Articular chondrocyte of knee joint (primary cell): ENCODE results near the gene OR2L2. TPM values are rescaled to one million over a fixed set of nuclear protein-coding genes. Genes with fewer than 3 reads are reported as not detected.

Source experiments
- small RNA-seq: library from RNA; depleted of rRNA; stranded (forward); fragments of <200 nt; gene quantifications from one replicate; pipeline ENCODE3, GENCODE V24; 2012
- total RNA-seq: library from RNA; depleted of rRNA; stranded (reverse); fragments of >200 nt; gene quantifications from 2 replicates; pipeline ENCODE4 v1.2.3, GENCODE V29; 2012

Gene OR2L2
- total RNA-seq, result under 0.01 TPM in 2 replicates

GRCh38 chr1:248029770-248030169 lies at the start of gene OR2L2:
OR2L2 (plus strand) TSS chr1:248030070; CDS start chr1:248038268, 8,198 bp downstream.

GRCh38 chr1:248013229-248013710 lies 16.6 kb upstream of the OR2L2 start, which contains the start of gene OR2L5:
OR2L5 (plus strand) TSS chr1:248013660; CDS start chr1:248021948, 8,288 bp downstream.

GRCh38 chr1:248046536-248046935 lies 16.7 kb downstream of the OR2L2 start, which contains the start of gene OR2L3:
OR2L3 (plus strand) TSS chr1:248046836; CDS start chr1:248060682, 13,846 bp downstream.

Small RNA genes lying within 50 kb of the gene (small RNA-seq; reads per million reads assigned to genes)
- not detected for gene RF00019

Other genes starting within 250 kb of the OR2L2 start
- gene OR14A16, start 206.0 kb upstream of the OR2L2 start, total RNA-seq, result not detected in 2 replicates
- gene OR11L1, start 188.2 kb upstream of the OR2L2 start, total RNA-seq, result not detected in 2 replicates
- 0.43 and 0.65 TPM in 2 replicates for gene TRIM58, start 172.9 kb upstream of the OR2L2 start, total RNA-seq
- gene OR2W3, start 134.5 kb upstream of the OR2L2 start, total RNA-seq, result 0.11 and 0.39 TPM in 2 replicates
- not detected in 2 replicates for gene OR2T8, start 109.8 kb upstream of the OR2L2 start, total RNA-seq
- gene OR2AJ1, start 105.2 kb upstream of the OR2L2 start, total RNA-seq, result not detected in 2 replicates
- gene OR2L8, start 81.2 kb upstream of the OR2L2 start, total RNA-seq, result not detected in 2 replicates
- gene OR2AK2, start 64.8 kb upstream of the OR2L2 start, total RNA-seq, result not detected in 2 replicates
- gene OR2L5, start 16.4 kb upstream of the OR2L2 start, total RNA-seq, result 0.13 TPM in 1 of 2 replicates, not detected in the other
- not detected in 2 replicates for gene OR2L3, start 16.8 kb downstream of the OR2L2 start, total RNA-seq
- gene OR2L13, start 65.1 kb downstream of the OR2L2 start, total RNA-seq, result not detected in 2 replicates
- gene OR2M5, start 115.1 kb downstream of the OR2L2 start, total RNA-seq, result not detected in 2 replicates
- gene OR2M2, start 144.8 kb downstream of the OR2L2 start, total RNA-seq, result not detected in 2 replicates
- gene OR2M3, start 167.2 kb downstream of the OR2L2 start, total RNA-seq, result not detected in 2 replicates
- not detected in 2 replicates for gene OR2M4, start 201.3 kb downstream of the OR2L2 start, total RNA-seq
- not detected in 2 replicates for gene OR2T33, start 247.9 kb downstream of the OR2L2 start, total RNA-seq